HepG2 (cell line): ENCODE results near the gene UROS.

Experiments used
- CTCF ChIP-seq: sonication (generic); formaldehyde crosslinking; IDR thresholded peaks from 2 replicates; pipeline ENCODE4 v1.5.0; 2020; ENCODE audit warnings: mild to moderate bottlenecking, missing genetic modification reagents, moderate library complexity
- EP300 ChIP-seq, 3 experiments: sonication (generic) in 1 of 3; formaldehyde crosslinking in 1 of 3; IDR thresholded peaks; 2 replicates each; pipeline versions ENCODE4 v1.5.1 to v1.6.1; 2011 to 2020; ENCODE audit warnings: low read depth in 2 of 3, low read length in 2 of 3, borderline replicate concordance in 1 of 3, improper control_type of control experiment in 1 of 3, mild to moderate bottlenecking in 1 of 3, missing genetic modification reagents in 1 of 3, moderate library complexity in 1 of 3
- POLR2G ChIP-seq: fragments of 200-400 bp; formaldehyde crosslinking; IDR thresholded peaks from 2 replicates; pipeline ENCODE4 v1.6.1; 2018; ENCODE audit warnings: mild to moderate bottlenecking, low read depth, low read length, moderate library complexity
- SRF ChIP-seq: IDR thresholded peaks from 2 replicates; pipeline ENCODE4 v1.6.1; 2011; ENCODE audit warnings: mild to moderate bottlenecking, low read depth, low read length, moderate library complexity
- ZNF572 ChIP-seq: sonication (generic); formaldehyde crosslinking; IDR thresholded peaks from 2 replicates; pipeline ENCODE4 v1.5.1; 2020; ENCODE audit warnings: mild to moderate bottlenecking, missing genetic modification reagents

DNA sequence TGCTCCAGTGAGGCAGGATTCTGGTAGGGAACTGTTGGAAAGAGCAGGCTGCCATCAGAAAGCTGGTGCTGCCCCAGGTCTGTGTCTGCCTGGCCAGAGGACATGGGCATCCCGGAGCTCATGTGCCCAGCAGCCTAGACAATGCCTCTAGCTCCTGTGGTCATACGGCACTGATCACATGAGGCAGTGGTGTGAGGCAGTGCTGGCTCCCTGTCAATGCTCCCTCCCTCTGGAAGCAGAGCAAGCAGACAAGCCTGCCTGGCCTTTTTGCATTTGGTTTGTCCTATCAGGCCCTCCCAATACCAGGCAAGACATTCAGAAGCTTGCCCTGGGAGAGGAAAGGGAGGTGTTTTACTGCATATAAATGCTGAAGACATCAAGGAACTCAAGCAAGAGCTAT lies 27.9 kb downstream of the UROS start:
- TF ChIP-seq CTCF (CRISPR knock-in tag) (no peak), EP300 (IDR thresholded peaks at IDR 0.05; ENCODE audit: low read depth in 2 of 2, low read length in 2 of 2) (no peak), EP300 (CRISPR knock-in tag; IDR thresholded peaks at IDR 0.05; ENCODE audit: borderline replicate concordance) (no peak), POLR2G (no peak), ZNF572 (CRISPR knock-in tag) (no peak), SRF (no peak)
